ENCODE data around the gene MAD2L2.

- TF ChIP-seq CAMTA2 (CRISPR knock-in tag; conservative IDR thresholded peaks at IDR 0.05) = no peak
- TF ChIP-seq CHD1 (IDR thresholded peaks at IDR 0.05; ENCODE audit: low read length) = no peak
- TF ChIP-seq, protein P1, sequence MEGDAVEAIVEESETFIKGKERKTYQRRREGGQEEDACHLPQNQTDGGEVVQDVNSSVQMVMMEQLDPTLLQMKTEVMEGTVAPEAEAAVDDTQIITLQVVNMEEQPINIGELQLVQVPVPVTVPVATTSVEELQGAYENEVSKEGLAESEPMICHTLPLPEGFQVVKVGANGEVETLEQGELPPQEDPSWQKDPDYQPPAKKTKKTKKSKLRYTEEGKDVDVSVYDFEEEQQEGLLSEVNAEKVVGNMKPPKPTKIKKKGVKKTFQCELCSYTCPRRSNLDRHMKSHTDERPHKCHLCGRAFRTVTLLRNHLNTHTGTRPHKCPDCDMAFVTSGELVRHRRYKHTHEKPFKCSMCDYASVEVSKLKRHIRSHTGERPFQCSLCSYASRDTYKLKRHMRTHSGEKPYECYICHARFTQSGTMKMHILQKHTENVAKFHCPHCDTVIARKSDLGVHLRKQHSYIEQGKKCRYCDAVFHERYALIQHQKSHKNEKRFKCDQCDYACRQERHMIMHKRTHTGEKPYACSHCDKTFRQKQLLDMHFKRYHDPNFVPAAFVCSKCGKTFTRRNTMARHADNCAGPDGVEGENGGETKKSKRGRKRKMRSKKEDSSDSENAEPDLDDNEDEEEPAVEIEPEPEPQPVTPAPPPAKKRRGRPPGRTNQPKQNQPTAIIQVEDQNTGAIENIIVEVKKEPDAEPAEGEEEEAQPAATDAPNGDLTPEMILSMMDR (IDR thresholded peaks at IDR 0.05 in 2 of 3, conservative IDR thresholded peaks at IDR 0.05 in 1 of 3; ENCODE audit: insufficient read depth in 2 of 3, low read depth in 1 of 3, low read length in 3 of 3) = no peak
- TF ChIP-seq RCOR1 (IDR thresholded peaks at IDR 0.05; ENCODE audit: borderline replicate concordance in 1 of 2, low read depth in 2 of 2, low read length in 2 of 2) = no peak
- TF ChIP-seq, protein P2, sequence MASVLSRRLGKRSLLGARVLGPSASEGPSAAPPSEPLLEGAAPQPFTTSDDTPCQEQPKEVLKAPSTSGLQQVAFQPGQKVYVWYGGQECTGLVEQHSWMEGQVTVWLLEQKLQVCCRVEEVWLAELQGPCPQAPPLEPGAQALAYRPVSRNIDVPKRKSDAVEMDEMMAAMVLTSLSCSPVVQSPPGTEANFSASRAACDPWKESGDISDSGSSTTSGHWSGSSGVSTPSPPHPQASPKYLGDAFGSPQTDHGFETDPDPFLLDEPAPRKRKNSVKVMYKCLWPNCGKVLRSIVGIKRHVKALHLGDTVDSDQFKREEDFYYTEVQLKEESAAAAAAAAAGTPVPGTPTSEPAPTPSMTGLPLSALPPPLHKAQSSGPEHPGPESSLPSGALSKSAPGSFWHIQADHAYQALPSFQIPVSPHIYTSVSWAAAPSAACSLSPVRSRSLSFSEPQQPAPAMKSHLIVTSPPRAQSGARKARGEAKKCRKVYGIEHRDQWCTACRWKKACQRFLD (CRISPR knock-in tag; IDR thresholded peaks at IDR 0.05) = no peak
- no peak for TF ChIP-seq EP300 (IDR thresholded peaks at IDR 0.05; ENCODE audit: low read length)
These were observed 1.4 kb upstream of the MAD2L2 start for GRCh38 chr1:11682287-11682771.
